ENCODE results near the gene HOXB2. TPM values are rescaled to one million over a fixed set of nuclear protein-coding genes. Genes with fewer than 3 reads are reported as not detected.

Gene HOXB2
- total RNA-seq, 2 experiments from 2014 or later = not detected

DNA sequence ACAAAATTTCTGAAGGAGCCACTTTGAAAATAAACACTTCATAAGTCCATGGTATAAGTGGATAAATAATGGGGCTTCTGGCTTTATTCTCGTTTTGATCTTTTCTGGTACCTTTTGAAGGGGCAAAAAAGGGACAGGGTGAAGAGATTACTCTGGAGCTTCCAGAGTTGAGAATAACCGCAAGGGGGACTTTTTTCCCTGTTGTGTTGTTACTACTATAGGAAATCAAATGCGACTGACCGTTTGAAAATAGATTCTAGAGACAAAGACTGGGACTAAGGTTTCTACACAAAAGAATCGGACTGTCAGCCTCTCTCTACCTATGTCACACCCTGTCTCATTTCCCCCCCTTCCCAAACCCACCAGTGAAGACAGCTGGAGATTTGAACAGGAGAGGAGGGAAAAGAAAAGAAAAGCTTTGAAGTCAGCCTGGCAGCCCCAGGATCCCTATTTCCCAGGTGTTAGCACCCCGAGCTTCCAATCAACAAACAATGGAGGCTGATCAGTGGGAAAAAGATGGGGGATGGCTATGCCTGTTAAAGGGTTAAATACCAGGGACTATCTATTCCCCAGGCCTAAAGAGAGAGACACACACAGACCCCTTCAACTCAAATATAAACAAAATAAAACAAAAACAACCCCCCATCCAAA is 24.9 kb upstream of the HOXB2 start:
- TF ChIP-seq EZH2phosphoT487 (IDR thresholded peaks at IDR 0.05; ENCODE audit: borderline replicate concordance, low read depth, low read length) = no peak
- TF ChIP-seq, protein P1, sequence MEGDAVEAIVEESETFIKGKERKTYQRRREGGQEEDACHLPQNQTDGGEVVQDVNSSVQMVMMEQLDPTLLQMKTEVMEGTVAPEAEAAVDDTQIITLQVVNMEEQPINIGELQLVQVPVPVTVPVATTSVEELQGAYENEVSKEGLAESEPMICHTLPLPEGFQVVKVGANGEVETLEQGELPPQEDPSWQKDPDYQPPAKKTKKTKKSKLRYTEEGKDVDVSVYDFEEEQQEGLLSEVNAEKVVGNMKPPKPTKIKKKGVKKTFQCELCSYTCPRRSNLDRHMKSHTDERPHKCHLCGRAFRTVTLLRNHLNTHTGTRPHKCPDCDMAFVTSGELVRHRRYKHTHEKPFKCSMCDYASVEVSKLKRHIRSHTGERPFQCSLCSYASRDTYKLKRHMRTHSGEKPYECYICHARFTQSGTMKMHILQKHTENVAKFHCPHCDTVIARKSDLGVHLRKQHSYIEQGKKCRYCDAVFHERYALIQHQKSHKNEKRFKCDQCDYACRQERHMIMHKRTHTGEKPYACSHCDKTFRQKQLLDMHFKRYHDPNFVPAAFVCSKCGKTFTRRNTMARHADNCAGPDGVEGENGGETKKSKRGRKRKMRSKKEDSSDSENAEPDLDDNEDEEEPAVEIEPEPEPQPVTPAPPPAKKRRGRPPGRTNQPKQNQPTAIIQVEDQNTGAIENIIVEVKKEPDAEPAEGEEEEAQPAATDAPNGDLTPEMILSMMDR (conservative IDR thresholded peaks at IDR 0.05; ENCODE audit: low read length) = no peak
- no peak overlapping the region for H3K27ac ChIP-seq (ENCODE audit: low read depth, low read length, poor library complexity, severe bottlenecking)
- intact Hi-C loops (cut with micrococcal nuclease; ENCODE audit: unreplicated experiment) = no loop called here
- no peak overlapping the region for H3K4me2 ChIP-seq (ENCODE audit: low read length)
- ChIA-PET CTCF (ENCODE audit: unreplicated experiment) (no interaction called here), POLR2A (no interaction called here)
- H4K20me1 ChIP-seq (ENCODE audit: insufficient read depth, low read length) = no peaks in the 10 kb centered on the region
- H3K79me2 ChIP-seq (ENCODE audit: insufficient read depth, low read depth, low read length) = no peaks in the 10 kb centered on the region
- BruUV-seq (replicated peaks) = no TSS peak
- H3K4me1 ChIP-seq (ENCODE audit: insufficient read depth, low read length, poor library complexity, severe bottlenecking) = no peaks in the 10 kb centered on the region
- no peaks in the 10 kb centered on the region for H3K9me2 ChIP-seq (ENCODE audit: insufficient read depth, low read length)
- DNase-seq (ENCODE audit: low spot score) = no peak
- no peak overlapping the region for H3K4me3 ChIP-seq (ENCODE audit: low read depth, low read length, poor library complexity, severe bottlenecking)
- H3K9me3 ChIP-seq (ENCODE audit: low read length) = no peaks in the 10 kb centered on the region
- no peaks in the 10 kb centered on the region for H3K36me3 ChIP-seq (ENCODE audit: insufficient read depth, low read length)
- H2AFZ ChIP-seq (ENCODE audit: low read length) = no peak overlapping the region

DNA sequence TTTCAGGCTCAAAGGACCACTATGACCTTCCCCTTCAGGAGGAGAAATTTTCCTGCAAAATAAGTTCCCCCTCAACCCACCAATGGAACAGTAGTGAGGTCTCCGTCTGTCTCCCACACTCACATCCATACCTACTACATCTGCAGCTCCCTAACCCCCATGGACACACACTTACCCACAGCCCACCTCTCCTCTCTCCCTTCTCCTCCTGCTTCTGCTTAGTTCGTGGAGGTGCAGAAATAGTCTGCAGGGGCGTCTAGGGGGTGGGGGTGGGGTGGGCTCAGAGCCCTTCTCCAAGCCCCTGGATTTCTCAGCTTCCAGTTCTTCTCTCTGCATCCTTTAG is 24.3 kb upstream of the HOXB2 start:
- DNase-seq (ENCODE audit: low spot score) = no peak
- intact Hi-C loops (cut with micrococcal nuclease; ENCODE audit: unreplicated experiment) = no loop called here
- no peak for TF ChIP-seq EZH2phosphoT487 (IDR thresholded peaks at IDR 0.05; ENCODE audit: borderline replicate concordance, low read depth, low read length)
- TF ChIP-seq, protein P1 (conservative IDR thresholded peaks at IDR 0.05; ENCODE audit: low read length) = no peak
- H3K9me3 ChIP-seq (ENCODE audit: low read length) = no peaks in the 10 kb centered on the region
- H3K36me3 ChIP-seq (ENCODE audit: insufficient read depth, low read length) = no peaks in the 10 kb centered on the region
- no peak overlapping the region for H3K4me2 ChIP-seq (ENCODE audit: low read length)
- no peak overlapping the region for H3K27ac ChIP-seq (ENCODE audit: low read depth, low read length, poor library complexity, severe bottlenecking)
- H3K79me2 ChIP-seq (ENCODE audit: insufficient read depth, low read depth, low read length) = no peaks in the 10 kb centered on the region
- ChIA-PET POLR2A (no interaction called here), CTCF (ENCODE audit: unreplicated experiment) (no interaction called here)
- H2AFZ ChIP-seq (ENCODE audit: low read length) = no peak overlapping the region
- no TSS peak for BruUV-seq (replicated peaks)
- H3K4me3 ChIP-seq (ENCODE audit: low read depth, low read length, poor library complexity, severe bottlenecking) = no peak overlapping the region
- H3K9me2 ChIP-seq (ENCODE audit: insufficient read depth, low read length) = no peaks in the 10 kb centered on the region
- H3K4me1 ChIP-seq (ENCODE audit: insufficient read depth, low read length, poor library complexity, severe bottlenecking) = no peaks in the 10 kb centered on the region
- no peaks in the 10 kb centered on the region for H4K20me1 ChIP-seq (ENCODE audit: insufficient read depth, low read length)

DNA sequence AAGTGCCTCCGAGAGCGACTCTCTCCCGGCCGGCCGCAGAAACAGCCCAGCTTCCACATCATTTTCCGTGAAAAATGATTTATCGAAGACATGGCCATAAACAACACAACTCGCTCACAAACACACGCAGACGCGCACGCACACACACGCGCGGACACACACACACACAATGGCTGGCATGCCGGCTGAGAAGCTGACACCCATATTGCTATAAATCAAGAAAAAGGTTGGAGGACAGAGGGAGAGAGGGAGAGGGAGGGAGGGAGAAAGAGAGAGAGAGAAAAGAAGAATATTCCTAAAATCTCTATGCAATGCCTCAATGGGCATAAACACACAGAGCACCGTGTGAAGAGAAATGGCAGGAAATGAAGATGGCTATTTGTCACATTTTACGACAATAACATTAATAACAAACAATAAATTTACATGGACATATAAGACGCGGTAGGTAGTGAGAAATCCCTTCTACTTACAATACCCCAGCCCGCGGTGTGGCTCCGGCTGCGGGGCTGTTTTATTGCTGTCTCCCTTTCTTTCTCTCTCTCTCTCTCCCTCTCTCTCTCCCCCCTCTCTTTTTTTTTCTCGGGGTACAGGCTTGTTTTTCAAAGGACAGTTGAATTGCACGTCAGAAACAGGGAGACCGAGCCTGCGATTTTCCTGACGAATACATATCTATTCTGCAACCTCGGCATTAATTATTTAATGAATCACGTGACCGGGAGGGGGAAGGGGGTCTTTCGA is 23.8 kb upstream of the HOXB2 start:
- TF ChIP-seq, protein P1 (conservative IDR thresholded peaks at IDR 0.05; ENCODE audit: low read length) = no peak
- no peak for TF ChIP-seq EZH2phosphoT487 (IDR thresholded peaks at IDR 0.05; ENCODE audit: borderline replicate concordance, low read depth, low read length)

More for the DNA sequence above, 23.8 kb upstream of the HOXB2 start:
- no peak overlapping the region for H2AFZ ChIP-seq (ENCODE audit: low read length)
- H3K4me2 ChIP-seq (ENCODE audit: low read length) = no peak overlapping the region
- ChIA-PET CTCF (ENCODE audit: unreplicated experiment) (no interaction called here), POLR2A (no interaction called here)
- no peaks in the 10 kb centered on the region for H3K9me2 ChIP-seq (ENCODE audit: insufficient read depth, low read length)
- H3K9me3 ChIP-seq (ENCODE audit: low read length) = no peaks in the 10 kb centered on the region
- H3K79me2 ChIP-seq (ENCODE audit: insufficient read depth, low read depth, low read length) = no peaks in the 10 kb centered on the region
- no peaks in the 10 kb centered on the region for H3K36me3 ChIP-seq (ENCODE audit: insufficient read depth, low read length)
- no peak for DNase-seq (ENCODE audit: low spot score)
- H4K20me1 ChIP-seq (ENCODE audit: insufficient read depth, low read length) = no peaks in the 10 kb centered on the region
- no TSS peak for BruUV-seq (replicated peaks)
- intact Hi-C loops (cut with micrococcal nuclease; ENCODE audit: unreplicated experiment) = no loop called here
- no peak overlapping the region for H3K27ac ChIP-seq (ENCODE audit: low read depth, low read length, poor library complexity, severe bottlenecking)
- no peak overlapping the region for H3K4me3 ChIP-seq (ENCODE audit: low read depth, low read length, poor library complexity, severe bottlenecking)
- no peaks in the 10 kb centered on the region for H3K4me1 ChIP-seq (ENCODE audit: insufficient read depth, low read length, poor library complexity, severe bottlenecking)
